D721Med (cell line): ENCODE results near the gene ISG15.
"Not testable (repeated sequence)": the region's sequence is repeated elsewhere in the genome, so short reads cannot be mapped to it uniquely, and the experiment has no call there.

Experiments used
- DNase-seq: peaks from one replicate; pipeline ENCODE4 v3.0.0; 2011; ENCODE audit warnings: low spot score; ENCODE audit not compliant: insufficient read length
- FAIRE-seq: peaks from 2 replicates; lab custom pipeline; 2011; peaks lifted over from hg19 to GRCh38; lab: Jason Lieb, UNC
- TF ChIP-seq, protein P1 (sequence below): IDR thresholded peaks from 2 replicates; pipeline ENCODE4 v1.5.1; 2012; ENCODE audit warnings: mild to moderate bottlenecking, control low read depth; ENCODE audit not compliant: insufficient read depth; ENCODE audit errors: missing control alignments

ISG15 gene

DNA sequence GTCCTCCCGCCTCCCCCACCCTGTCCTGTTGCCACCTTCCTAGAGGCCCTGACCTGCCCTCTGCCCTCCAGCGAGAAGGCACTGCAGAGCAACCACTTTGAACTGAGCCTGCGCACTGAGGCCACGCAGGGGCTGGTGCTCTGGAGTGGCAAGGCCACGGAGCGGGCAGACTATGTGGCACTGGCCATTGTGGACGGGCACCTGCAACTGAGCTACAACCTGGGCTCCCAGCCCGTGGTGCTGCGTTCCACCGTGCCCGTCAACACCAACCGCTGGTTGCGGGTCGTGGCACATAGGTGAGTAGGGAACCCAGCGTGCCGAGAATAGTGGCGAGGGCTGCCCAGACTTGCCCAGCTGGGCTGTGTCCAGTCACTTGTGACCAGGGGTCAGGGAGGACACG, 40.4 kb downstream of the ISG15 start:
- TF ChIP-seq, protein P1, sequence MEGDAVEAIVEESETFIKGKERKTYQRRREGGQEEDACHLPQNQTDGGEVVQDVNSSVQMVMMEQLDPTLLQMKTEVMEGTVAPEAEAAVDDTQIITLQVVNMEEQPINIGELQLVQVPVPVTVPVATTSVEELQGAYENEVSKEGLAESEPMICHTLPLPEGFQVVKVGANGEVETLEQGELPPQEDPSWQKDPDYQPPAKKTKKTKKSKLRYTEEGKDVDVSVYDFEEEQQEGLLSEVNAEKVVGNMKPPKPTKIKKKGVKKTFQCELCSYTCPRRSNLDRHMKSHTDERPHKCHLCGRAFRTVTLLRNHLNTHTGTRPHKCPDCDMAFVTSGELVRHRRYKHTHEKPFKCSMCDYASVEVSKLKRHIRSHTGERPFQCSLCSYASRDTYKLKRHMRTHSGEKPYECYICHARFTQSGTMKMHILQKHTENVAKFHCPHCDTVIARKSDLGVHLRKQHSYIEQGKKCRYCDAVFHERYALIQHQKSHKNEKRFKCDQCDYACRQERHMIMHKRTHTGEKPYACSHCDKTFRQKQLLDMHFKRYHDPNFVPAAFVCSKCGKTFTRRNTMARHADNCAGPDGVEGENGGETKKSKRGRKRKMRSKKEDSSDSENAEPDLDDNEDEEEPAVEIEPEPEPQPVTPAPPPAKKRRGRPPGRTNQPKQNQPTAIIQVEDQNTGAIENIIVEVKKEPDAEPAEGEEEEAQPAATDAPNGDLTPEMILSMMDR = no peak
- FAIRE-seq (no peak), DNase-seq (no peak)

DNA sequence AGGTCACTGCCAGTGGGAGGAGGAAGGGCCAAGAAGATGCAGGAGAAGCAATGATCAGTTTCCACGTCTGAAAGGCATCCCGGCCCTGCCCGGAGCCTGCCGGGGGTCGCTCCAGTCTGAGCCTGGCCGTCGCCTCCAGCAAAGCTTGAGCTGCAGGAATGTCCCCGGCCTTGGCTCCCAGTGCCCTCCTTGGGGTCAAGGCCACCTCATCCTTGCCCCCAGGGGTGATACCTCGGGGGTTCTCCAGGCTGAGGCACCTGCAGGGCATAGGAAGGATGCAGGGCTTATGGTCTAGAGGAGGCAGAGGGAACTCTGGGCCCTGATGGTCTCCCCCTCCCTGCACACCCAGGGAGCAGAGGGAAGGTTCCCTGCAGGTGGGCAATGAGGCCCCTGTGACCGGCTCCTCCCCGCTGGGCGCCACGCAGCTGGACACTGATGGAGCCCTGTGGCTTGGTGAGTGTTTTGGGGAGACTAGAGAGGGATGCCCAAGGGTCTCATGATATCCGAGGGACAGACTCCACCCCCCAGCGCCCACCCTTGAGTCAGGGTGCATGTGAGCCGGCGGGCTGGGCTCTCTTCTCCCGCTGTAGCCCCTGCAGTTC, 40.9 kb downstream of the ISG15 start:
- no peak for FAIRE-seq
- TF ChIP-seq, protein P1 = no peak
- DNase-seq = no peak

DNA sequence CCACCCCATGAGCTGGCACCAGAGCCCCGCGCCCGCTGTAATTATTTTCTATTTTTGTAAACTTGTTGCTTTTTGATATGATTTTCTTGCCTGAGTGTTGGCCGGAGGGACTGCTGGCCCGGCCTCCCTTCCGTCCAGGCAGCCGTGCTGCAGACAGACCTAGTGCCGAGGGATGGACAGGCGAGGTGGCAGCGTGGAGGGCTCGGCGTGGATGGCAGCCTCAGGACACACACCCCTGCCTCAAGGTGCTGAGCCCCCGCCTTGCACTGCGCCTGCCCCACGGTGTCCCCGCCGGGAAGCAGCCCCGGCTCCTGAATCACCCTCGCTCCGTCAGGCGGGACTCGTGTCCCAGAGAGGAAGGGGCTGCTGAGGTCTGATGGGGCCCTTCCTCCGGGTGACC, 41.7 kb downstream of the ISG15 start:
- no peak for FAIRE-seq
- no peak for DNase-seq
- TF ChIP-seq, protein P1 = no peak

DNA sequence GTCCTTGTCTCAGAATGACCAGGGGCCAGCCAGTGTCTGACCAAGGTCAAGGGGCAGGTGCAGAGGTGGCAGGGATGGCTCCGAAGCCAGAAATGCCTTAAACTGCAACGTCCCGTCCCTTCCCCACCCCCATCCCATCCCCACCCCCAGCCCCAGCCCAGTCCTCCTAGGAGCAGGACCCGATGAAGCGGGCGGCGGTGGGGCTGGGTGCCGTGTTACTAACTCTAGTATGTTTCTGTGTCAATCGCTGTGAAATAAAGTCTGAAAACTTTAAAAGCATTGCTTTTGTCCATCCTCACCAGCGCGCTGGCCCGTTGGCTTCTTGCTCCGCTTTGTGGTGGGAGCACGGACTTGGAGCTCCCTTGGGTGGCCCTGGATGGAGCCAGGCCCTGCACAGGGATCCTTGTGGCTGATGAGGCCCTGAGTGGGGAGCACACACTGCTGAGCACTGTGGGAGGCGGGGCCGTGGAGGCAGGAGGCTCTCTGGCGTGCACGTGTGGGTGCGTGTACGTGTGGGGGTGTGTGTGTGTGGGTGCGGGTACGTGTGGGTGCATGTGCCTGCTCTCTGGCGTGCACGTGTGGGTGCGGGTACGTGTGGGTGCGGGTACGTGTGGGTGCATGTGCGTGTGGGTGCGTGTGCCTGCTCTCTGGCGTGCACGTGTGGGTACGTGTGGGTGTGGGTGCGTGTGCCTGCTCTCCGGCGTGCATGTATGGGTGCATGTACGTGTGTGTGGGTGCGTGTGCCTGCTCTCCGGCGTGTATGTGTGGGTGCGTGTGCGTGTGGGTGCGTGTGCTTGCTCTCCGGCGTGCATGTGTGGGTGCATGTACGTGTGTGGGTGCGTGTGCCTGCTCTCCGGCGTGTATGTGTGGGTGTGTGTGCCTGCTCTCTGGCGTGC, 42.8 kb downstream of the ISG15 start:
- TF ChIP-seq, protein P1 = no peak
- no peak for FAIRE-seq

DNA sequence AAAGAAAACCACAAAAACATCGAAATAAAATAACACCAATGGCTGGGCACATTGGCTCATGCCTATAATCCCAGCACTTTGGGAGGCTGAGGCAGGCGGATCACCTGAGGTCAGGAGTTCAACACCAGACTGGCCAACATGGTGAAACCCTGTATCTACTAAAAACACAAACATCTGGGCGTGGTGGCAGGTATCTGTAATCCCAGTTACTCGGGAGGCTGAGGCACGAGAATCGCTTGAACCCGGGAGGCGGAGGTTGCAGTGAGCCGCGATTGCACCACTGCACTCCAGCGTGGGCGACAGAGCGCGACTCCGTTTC, 44.4 kb downstream of the ISG15 start:
- DNase-seq, FAIRE-seq: not testable (repeated sequence)

More for the DNA sequence above, 42.8 kb downstream of the ISG15 start:
- no peak for DNase-seq

DNA sequence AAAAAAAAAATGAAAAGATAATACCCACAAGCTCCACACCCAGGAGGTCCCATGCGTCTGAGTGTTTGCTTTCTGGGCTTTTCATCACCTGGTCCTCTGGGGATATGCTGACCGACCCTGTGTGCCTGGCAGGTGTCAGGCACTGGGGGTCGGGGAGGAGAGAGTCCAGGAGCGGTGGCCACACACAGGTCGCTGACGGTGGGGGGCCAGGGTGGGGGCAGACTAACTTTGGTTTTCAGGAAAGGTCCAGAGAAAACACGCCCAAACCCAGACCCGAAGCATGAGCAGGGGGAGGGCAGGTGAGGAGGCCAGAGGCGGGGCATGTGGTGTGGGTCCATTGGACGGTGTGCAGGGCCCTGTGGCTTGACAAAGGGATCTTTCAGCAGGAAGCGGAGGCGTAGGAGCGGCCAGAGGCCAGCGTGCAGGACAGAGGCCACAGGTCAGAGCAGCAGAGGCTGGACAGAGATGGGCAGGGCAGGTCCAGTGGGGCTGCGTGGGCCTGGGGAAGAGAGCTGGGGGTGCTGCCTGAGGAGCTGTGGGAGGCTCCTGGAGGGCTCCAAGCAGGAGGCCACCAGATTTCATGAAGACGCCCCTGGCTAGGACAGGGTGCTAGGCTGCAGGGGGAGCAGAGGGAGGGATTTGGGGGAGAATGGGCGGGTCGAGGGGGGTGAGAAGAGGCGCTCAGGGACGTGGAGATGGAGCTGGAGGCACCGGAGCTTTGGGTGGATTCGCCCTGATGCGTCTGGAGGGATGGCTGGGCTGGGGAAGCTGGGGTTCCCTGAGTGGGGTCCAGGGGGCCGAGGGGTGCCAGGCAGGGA, 45.0 kb downstream of the ISG15 start:
- FAIRE-seq = no peak
- no peak for DNase-seq
- TF ChIP-seq, protein P1 = no peak

DNA sequence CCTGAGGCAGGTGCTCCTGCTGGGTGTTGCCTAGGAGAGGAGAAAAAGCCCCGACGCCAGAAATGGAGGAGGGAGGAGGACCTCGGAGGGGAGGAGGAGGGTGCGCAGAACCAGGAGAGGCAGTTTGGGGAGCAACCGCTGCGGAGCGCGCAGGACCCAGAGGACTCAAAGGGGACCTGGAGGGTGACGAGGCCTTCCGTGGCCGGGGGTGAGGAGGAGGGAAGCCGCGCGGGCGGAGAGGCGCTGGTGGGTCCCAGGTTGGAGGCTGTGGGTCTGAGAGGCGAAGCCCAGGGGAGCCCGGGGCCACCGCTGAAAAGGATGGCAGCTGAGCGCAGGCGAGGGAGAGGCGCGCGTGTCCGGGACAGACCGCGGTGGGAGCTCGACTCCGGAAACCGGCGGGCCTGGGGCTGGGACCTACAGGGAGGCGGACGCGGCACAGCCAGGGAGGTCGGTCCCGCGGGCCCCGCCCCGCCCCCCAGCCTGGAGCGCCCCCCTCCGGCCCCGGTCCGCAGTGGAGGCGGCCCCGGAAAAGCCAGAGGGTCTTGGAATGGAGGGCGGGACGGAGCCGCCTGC, 45.7 kb downstream of the ISG15 start:
- DNase-seq (no peak), FAIRE-seq (no peak)
- TF ChIP-seq, protein P1 = no peak
